Ovary (tissue), 3 donors: ENCODE results near the gene VPS54.

Experiments used
- CTCF ChIP-seq, 3 donors: fragments of 450-650 bp in 2 of 3; fragments of 200-600 bp in 1 of 3; IDR thresholded peaks; one replicate each; pipeline versions ENCODE4 v1.5.1 to v1.8.0; 2016 to 2022; ENCODE audit warnings: antibody characterized with exemption in 3 of 3, mild to moderate bottlenecking in 1 of 3
- EP300 ChIP-seq: sonication (generic); formaldehyde crosslinking; IDR thresholded peaks from one replicate; pipeline ENCODE4 v1.6.1; 2017; ENCODE audit warnings: antibody characterized with exemption
- POLR2A ChIP-seq: fragments of 450-650 bp; IDR thresholded peaks from one replicate; pipeline ENCODE4 v1.6.1; 2017; ENCODE audit warnings: antibody characterized with exemption, mild to moderate bottlenecking, moderate library complexity
- donor health status: DM: no; HTN: no; CAD: no.

GRCh38 chr2:64018701-64019082 is 536 bp downstream of the VPS54 start:
- no peak for TF ChIP-seq CTCF (IDR thresholded peaks at IDR 0.05)
- no peak for TF ChIP-seq EP300
- no peak for TF ChIP-seq POLR2A
